AG09309 (cell line): ENCODE measurements around the gene ADGRD1.

ENCODE experiments used
- DNase-seq: peaks from one replicate; pipeline ENCODE4 v3.0.0-alpha.2; 2010; ENCODE audit warnings: low read depth
- H3K4me3 ChIP-seq: 2 replicates; pipeline ENCODE4 v1.5.1; 2011; ENCODE audit warnings: mild to moderate bottlenecking, low read depth, low read length, moderate library complexity; ENCODE audit not compliant: control insufficient read depth
- TF ChIP-seq, protein P1 (sequence below): IDR thresholded peaks from 2 replicates; pipeline ENCODE4 v1.5.1; 2011; ENCODE audit warnings: mild to moderate bottlenecking, low read depth, low read length, inconsistent platforms; ENCODE audit not compliant: insufficient read depth, control insufficient read depth; ENCODE audit errors: missing control alignments

ADGRD1 gene

DNA sequence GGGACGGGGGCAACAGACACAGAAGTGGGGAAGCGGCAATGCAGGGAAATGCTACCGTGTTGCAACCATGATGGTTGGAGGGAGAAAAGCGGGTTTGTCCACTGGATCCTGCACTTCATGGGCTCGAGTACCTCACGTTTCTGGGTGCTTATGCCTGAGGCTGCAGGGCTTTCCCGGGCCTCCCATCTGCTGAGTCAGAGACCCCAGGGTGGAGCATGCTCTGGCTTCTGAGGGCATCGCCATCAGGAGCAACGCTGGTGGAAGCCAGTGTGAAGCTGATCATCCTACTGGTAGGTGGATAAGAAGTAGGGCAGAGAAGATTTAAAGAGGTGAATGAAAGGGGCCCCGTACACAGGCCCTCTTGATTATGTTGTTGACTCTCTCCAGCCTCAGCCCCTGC, 5.0 kb upstream of the ADGRD1 start:
- DNase-seq: no peak
- TF ChIP-seq, protein P1, sequence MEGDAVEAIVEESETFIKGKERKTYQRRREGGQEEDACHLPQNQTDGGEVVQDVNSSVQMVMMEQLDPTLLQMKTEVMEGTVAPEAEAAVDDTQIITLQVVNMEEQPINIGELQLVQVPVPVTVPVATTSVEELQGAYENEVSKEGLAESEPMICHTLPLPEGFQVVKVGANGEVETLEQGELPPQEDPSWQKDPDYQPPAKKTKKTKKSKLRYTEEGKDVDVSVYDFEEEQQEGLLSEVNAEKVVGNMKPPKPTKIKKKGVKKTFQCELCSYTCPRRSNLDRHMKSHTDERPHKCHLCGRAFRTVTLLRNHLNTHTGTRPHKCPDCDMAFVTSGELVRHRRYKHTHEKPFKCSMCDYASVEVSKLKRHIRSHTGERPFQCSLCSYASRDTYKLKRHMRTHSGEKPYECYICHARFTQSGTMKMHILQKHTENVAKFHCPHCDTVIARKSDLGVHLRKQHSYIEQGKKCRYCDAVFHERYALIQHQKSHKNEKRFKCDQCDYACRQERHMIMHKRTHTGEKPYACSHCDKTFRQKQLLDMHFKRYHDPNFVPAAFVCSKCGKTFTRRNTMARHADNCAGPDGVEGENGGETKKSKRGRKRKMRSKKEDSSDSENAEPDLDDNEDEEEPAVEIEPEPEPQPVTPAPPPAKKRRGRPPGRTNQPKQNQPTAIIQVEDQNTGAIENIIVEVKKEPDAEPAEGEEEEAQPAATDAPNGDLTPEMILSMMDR: no peak
- H3K4me3 ChIP-seq: no peak overlapping the region

DNA sequence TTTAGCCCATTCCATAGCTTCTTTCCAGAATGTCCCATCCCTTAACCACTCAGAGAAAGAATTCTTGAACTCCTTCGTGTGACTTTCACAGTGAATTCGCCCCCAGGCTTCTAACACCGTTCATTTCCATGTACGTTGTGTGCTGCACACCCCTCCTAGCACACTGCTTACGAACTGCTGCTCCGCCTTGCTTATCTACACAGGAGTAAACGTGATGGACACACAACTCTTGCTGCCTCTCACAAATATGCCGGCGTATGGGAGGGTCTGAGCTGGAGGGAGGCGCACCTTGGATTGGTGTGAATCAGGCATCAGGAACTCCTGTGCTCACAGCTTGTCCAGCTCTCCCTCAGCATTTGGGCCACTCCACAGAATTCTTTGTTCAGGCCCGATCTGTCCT, 3.9 kb upstream of the ADGRD1 start:
- DNase-seq: no peak
- TF ChIP-seq, protein P1: no peak

DNA sequence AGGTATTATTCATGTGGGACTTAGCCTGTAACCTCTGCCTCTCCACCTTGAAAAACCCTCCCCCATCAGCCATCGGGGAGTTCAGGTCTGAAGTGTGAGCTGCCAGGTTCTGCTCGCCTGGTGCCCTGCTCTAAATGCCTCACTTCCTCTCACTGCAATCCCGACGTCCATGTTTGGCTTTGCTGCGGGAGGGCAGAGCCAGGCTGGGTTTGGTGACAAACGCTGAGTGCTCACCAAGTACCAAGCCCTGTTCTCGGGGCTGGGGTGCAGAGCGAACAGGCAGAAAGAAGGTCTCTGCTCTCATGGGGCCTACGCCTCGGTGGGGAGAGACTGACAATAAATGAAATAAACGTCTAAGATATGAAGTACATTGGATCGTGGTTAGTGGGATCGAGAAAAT, 2.1 kb upstream of the ADGRD1 start:
- DNase-seq: no peak
- TF ChIP-seq, protein P1: no peak

More for the DNA sequence above, 3.9 kb upstream of the ADGRD1 start:
- H3K4me3 ChIP-seq: no peak overlapping the region

DNA sequence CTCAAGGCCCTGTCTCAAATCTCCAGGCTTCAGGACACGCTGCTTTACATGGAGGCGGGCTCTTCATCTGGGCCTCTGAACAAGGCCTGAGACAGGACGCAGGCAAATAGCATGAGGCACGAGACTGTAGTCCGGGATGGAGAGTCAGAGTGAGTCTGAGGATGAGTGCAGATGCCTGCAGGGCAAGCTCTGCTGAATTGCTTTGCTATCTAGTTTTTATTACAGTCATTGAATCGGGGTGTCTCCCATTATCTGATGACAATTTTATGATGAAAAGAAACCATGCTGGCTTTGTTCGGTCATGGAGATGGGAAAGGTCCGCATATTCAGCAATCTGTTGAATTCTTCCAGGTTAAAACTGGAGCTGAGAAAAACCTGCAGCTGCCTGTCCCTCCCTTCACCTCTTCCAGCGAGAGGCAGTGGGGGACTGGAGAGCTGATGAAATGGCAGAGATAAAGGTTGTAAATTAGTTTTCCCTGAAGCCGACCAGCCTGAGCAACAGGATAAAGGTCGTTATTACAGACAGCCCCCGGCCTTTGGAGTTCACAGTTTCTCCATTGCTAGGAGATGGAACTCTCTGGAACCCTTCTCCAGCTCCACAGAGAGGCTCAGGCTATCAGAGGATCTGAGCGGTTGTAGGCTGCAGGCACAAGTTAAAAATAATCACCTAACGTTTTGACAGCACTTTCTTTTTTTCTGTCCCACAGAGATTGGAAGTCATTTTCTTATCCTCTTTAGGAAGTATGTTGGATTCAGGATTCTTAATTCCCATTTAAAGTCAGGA, 1.3 kb upstream of the ADGRD1 start:
- TF ChIP-seq, protein P1: no peak
- H3K4me3 ChIP-seq: no peak overlapping the region
- DNase-seq: no peak

More for the DNA sequence above, 2.1 kb upstream of the ADGRD1 start:
- no peak overlapping the region for H3K4me3 ChIP-seq

DNA sequence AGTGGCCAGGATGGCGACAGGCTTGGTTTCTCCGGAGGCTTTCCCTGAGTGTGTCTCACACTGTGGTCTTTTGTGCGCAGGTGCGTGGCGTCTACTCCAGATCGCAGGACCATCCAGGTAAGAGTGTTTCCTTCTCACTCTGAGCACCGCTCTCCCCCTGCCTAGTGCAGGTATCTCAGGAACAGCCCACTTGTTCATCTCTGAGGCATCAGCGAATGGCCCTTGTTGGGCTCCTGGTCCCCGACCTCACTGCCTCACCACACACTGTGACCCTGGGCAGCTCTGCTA, 781 bp downstream of the ADGRD1 start:
- no peak overlapping the region for H3K4me3 ChIP-seq

DNA sequence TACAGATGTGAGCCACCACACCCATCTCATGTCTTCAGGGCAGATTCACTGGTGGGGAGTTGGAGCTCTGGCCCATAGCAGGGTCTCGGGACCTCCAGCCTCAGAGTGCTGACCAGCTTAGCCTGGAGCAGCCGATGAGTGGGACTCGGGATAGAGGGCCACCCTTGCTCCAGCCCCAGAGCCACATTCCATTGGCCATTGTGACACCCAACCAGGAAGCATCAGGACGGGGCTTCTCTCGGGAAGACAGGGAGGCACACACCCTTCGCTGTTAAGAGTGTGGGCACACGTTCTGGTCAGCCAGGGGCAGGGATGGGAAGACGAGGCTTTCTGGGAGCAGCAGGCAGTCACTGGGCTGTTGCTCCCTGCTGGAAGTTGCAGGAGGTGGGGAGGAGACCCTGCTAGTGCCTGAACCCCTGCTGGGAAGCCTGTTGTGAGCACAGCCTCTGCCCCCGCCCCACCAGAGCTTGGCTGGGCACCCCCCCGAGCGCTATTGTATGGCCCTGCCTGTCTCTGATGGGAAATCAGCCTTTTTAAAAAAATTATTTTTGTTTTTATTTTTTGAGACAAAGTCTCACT, 1.6 kb downstream of the ADGRD1 start:
- TF ChIP-seq, protein P1: no peak
- DNase-seq: no peak
- H3K4me3 ChIP-seq: no peak overlapping the region

More for the DNA sequence above, 781 bp downstream of the ADGRD1 start:
- DNase-seq: no peak
- TF ChIP-seq, protein P1: no peak
